ENCODE measurements around the gene MED7. TPM values are rescaled to one million over a fixed set of nuclear protein-coding genes. Genes with fewer than 3 reads are reported as not detected.

MED7 gene
- total and polyA plus RNA-seq, 9 of the 15 experiments (the other 6 are each of a cell fraction or from before 2014, with no cell fraction given): 4.5 to 38.7 (median 12.2) TPM

- Histone ChIP-seq H3K9ac (ENCODE audit: insufficient read depth in 1 of 2, low read depth in 2 of 2, low read length in 2 of 2) (no peak overlapping the region), H2AFZ (ENCODE audit: low read depth, low read length) (no peak overlapping the region), H3K4me2 (ENCODE audit: insufficient read depth, low read length) (no peak overlapping the region), H3K36me3 (ENCODE audit: control insufficient read depth, insufficient read depth, low read length) (no peaks in the 10 kb centered on the region), H3K27ac (ENCODE audit: extremely low read depth, low read depth, low read length) (no peak overlapping the region), H3K79me2 (ENCODE audit: control insufficient read depth, insufficient read depth, low read length) (no peaks in the 10 kb centered on the region), H3K9me1 (ENCODE audit: control insufficient read depth, insufficient read depth, low read length) (no peaks in the 10 kb centered on the region), H3K4me1 (replicated peaks in 1 of 2; ENCODE audit: control insufficient read depth in 2 of 2, insufficient read depth in 2 of 2, low read length in 2 of 2) (no peaks in the 10 kb centered on the region), H3K27me3 (ENCODE audit: control insufficient read depth in 2 of 2, insufficient read depth in 2 of 2, low read length in 2 of 2) (no peaks in the 10 kb centered on the region; a peak in 1 of 5 replicates), H3K9me3 (replicated peaks; ENCODE audit: control insufficient read depth, insufficient read depth, low read depth, low read length) (no peaks in the 10 kb centered on the region), H4K20me1 (replicated peaks; ENCODE audit: control insufficient read depth, insufficient read depth, low read length) (no peaks in the 10 kb centered on the region), H3K4me3 (no peak overlapping the region)
- POLR2A ChIA-PET: no interaction called here
- TF ChIP-seq XRCC5 (IDR thresholded peaks at IDR 0.05; ENCODE audit: low read depth, low read length) (no peak), ZNF41 (CRISPR knock-in tag; conservative IDR thresholded peaks at IDR 0.05) (no peak), ZNF217 (CRISPR knock-in tag; IDR thresholded peaks at IDR 0.05) (no peak)
- TF ChIP-seq, protein P1, sequence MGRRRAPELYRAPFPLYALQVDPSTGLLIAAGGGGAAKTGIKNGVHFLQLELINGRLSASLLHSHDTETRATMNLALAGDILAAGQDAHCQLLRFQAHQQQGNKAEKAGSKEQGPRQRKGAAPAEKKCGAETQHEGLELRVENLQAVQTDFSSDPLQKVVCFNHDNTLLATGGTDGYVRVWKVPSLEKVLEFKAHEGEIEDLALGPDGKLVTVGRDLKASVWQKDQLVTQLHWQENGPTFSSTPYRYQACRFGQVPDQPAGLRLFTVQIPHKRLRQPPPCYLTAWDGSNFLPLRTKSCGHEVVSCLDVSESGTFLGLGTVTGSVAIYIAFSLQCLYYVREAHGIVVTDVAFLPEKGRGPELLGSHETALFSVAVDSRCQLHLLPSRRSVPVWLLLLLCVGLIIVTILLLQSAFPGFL (CRISPR knock-in tag; IDR thresholded peaks at IDR 0.05): no peak
- CTCF ChIA-PET (ENCODE audit: low intra/inter-chr PET ratio): no interaction called here
- ATAC-seq (no peak), DNase-seq (ENCODE audit: extremely low read depth in 1 of 4, low spot score in 3 of 4) (no peak), FAIRE-seq (no peak)
- no TSS peak for BruUV-seq (replicated peaks)
- in situ Hi-C loops (cut with MboI): no loop called here
- intact Hi-C loops (cut with micrococcal nuclease): no loop called here
Measured at GRCh38 chr5:157188270-157188669, 45.6 kb upstream of the MED7 start.

- no peak overlapping the region for H3K27ac ChIP-seq (ENCODE audit: extremely low read depth, low read depth, low read length)
- ATAC-seq (no peak), DNase-seq (ENCODE audit: extremely low read depth in 1 of 4, low spot score in 3 of 4) (no peak), FAIRE-seq (no peak)
- H2AFZ ChIP-seq (ENCODE audit: low read depth, low read length): no peak overlapping the region
- no peak overlapping the region for H3K4me3 ChIP-seq
- CTCF ChIA-PET (ENCODE audit: low intra/inter-chr PET ratio): no interaction called here
- no peaks in the 10 kb centered on the region for H3K9me1 ChIP-seq (ENCODE audit: control insufficient read depth, insufficient read depth, low read length)
- no peak overlapping the region for H3K4me2 ChIP-seq (ENCODE audit: insufficient read depth, low read length)
- no peak overlapping the region for H3K9ac ChIP-seq (ENCODE audit: insufficient read depth in 1 of 2, low read depth in 2 of 2, low read length in 2 of 2)
- no peaks in the 10 kb centered on the region for H4K20me1 ChIP-seq (replicated peaks; ENCODE audit: control insufficient read depth, insufficient read depth, low read length)
- intact Hi-C loops (cut with micrococcal nuclease) (no loop called here), in situ Hi-C loops (cut with MboI) (no loop called here)
- no peaks in the 10 kb centered on the region; a peak in 1 of 5 replicates for H3K27me3 ChIP-seq (ENCODE audit: control insufficient read depth in 2 of 2, insufficient read depth in 2 of 2, low read length in 2 of 2)
- H3K36me3 ChIP-seq (ENCODE audit: control insufficient read depth, insufficient read depth, low read length): no peaks in the 10 kb centered on the region
- no peaks in the 10 kb centered on the region for H3K9me3 ChIP-seq (replicated peaks; ENCODE audit: control insufficient read depth, insufficient read depth, low read depth, low read length)
- no peaks in the 10 kb centered on the region for H3K79me2 ChIP-seq (ENCODE audit: control insufficient read depth, insufficient read depth, low read length)
- no peaks in the 10 kb centered on the region for H3K4me1 ChIP-seq (replicated peaks in 1 of 2; ENCODE audit: control insufficient read depth in 2 of 2, insufficient read depth in 2 of 2, low read length in 2 of 2)
- POLR2A ChIA-PET: interaction anchor here (0.6 kb wide), 1 partner anchor 31 kb away, joined by 3 read pairs; no protein-coding TSS in a partner anchor
- 1% methylated on average over 5 of the region's 5 CpGs for WGBS (ENCODE audit: insufficient coverage, low coverage, missing lambda C conversion rate)
- BruUV-seq (replicated peaks): no TSS peak
- no peak for TF ChIP-seq HES1 (IDR thresholded peaks at IDR 0.05; ENCODE audit: low read depth)
- TF ChIP-seq ZNF324 (CRISPR knock-in tag; IDR thresholded peaks at IDR 0.05): no peak
- TF ChIP-seq GTF2F1 (IDR thresholded peaks at IDR 0.05; ENCODE audit: low read depth, low read length): no peak
- no peak for TF ChIP-seq ZNF766 (CRISPR knock-in tag; conservative IDR thresholded peaks at IDR 0.05)
Measured at GRCh38 chr5:157187046-157187754, 44.5 kb upstream of the MED7 start.
